T-helper 1 cell treated with Interleukin-12 subunit alpha and Interleukin-12 subunit beta and Interleukin-4 antibody, amounts not matched to agents 30 μg/mL and 1 μg/mL, for 36 hours (primary cell): ENCODE data around the gene TIAM1.

ENCODE experiments used
- H3K27ac Mint-ChIP-seq: one replicate; pipeline ENCODE4 v1.8.0; 2021; ENCODE audit warnings: mild to moderate bottlenecking, mixed read lengths
- H3K27me3 Mint-ChIP-seq: one replicate; pipeline ENCODE4 v1.8.0; 2021; ENCODE audit warnings: low read depth, mixed read lengths
- H3K36me3 Mint-ChIP-seq: one replicate; pipeline ENCODE4 v1.8.0; 2021; ENCODE audit warnings: low read depth, mixed read lengths
- H3K4me1 Mint-ChIP-seq: one replicate; pipeline ENCODE4 v1.8.0; 2021; ENCODE audit warnings: low read depth, mixed read lengths
- H3K4me3 Mint-ChIP-seq: one replicate; pipeline ENCODE4 v1.8.0; 2021; ENCODE audit warnings: mild to moderate bottlenecking, moderate library complexity, mixed read lengths
- H3K9me3 Mint-ChIP-seq: one replicate; pipeline ENCODE4 v1.8.0; 2021; ENCODE audit warnings: mixed read lengths

The TIAM1 gene

GRCh38 chr21:31176080-31176551 is 167.9 kb downstream of the TIAM1 start:
- Mint-ChIP-seq H3K9me3 (no peaks in the 10 kb centered on the region), H3K27ac (peak overlapping the region; percentile 64), H3K4me3 (peak overlapping the region; percentile 19), H3K36me3 (peaks cover 47% of the 10 kb centered on the region), H3K27me3 (no peaks in the 10 kb centered on the region), H3K4me1 (peaks cover 60% of the 10 kb centered on the region)

- Mint-ChIP-seq H3K4me3 (peak overlapping the region; percentile 76), H3K9me3 (no peaks in the 10 kb centered on the region), H3K4me1 (peaks cover 57% of the 10 kb centered on the region), H3K27ac (peak overlapping the region; percentile 80), H3K27me3 (no peaks in the 10 kb centered on the region), H3K36me3 (peaks cover 44% of the 10 kb centered on the region)
These were observed 170.0 kb downstream of the TIAM1 start for GRCh38 chr21:31173881-31174555.

- peaks cover 52% of the 10 kb centered on the region for H3K4me1 Mint-ChIP-seq
- H3K9me3 Mint-ChIP-seq: no peaks in the 10 kb centered on the region
- H3K36me3 Mint-ChIP-seq: peaks cover 43% of the 10 kb centered on the region
- no peaks in the 10 kb centered on the region for H3K27me3 Mint-ChIP-seq
- H3K27ac Mint-ChIP-seq: peak overlapping the region; percentile 3
- H3K4me3 Mint-ChIP-seq: no peak overlapping the region
These were observed 171.7 kb downstream of the TIAM1 start for GRCh38 chr21:31172328-31172727.

- peak overlapping the region; percentile 28 for H3K4me3 Mint-ChIP-seq
- H3K27ac Mint-ChIP-seq: peak overlapping the region; percentile 67
- peaks cover 40% of the 10 kb centered on the region for H3K36me3 Mint-ChIP-seq
- H3K27me3 Mint-ChIP-seq: no peaks in the 10 kb centered on the region
- peaks cover 50% of the 10 kb centered on the region for H3K4me1 Mint-ChIP-seq
- no peaks in the 10 kb centered on the region for H3K9me3 Mint-ChIP-seq
These were observed 179.1 kb downstream of the TIAM1 start for GRCh38 chr21:31164713-31165694.

- H3K4me1 Mint-ChIP-seq: peaks cover 59% of the 10 kb centered on the region
- H3K36me3 Mint-ChIP-seq: peaks cover 40% of the 10 kb centered on the region
- H3K27ac Mint-ChIP-seq: no peak overlapping the region
- H3K4me3 Mint-ChIP-seq: no peak overlapping the region
- H3K27me3 Mint-ChIP-seq: no peaks in the 10 kb centered on the region
- peaks cover under 1% of the 10 kb centered on the region for H3K9me3 Mint-ChIP-seq
These were observed 181.2 kb downstream of the TIAM1 start for GRCh38 chr21:31162827-31163226.

- H3K27me3 Mint-ChIP-seq: no peaks in the 10 kb centered on the region
- peaks cover 56% of the 10 kb centered on the region for H3K4me1 Mint-ChIP-seq
- H3K9me3 Mint-ChIP-seq: peaks cover 6% of the 10 kb centered on the region
- peaks cover 41% of the 10 kb centered on the region for H3K36me3 Mint-ChIP-seq
- no peak overlapping the region for H3K4me3 Mint-ChIP-seq
- H3K27ac Mint-ChIP-seq: no peak overlapping the region
These were observed 181.9 kb downstream of the TIAM1 start for GRCh38 chr21:31162079-31162699.

GRCh38 chr21:31161157-31161556 is 182.9 kb downstream of the TIAM1 start:
- Mint-ChIP-seq H3K36me3 (peaks cover 43% of the 10 kb centered on the region), H3K27me3 (no peaks in the 10 kb centered on the region), H3K4me3 (no peak overlapping the region), H3K4me1 (peaks cover 51% of the 10 kb centered on the region), H3K27ac (peak overlapping the region; percentile 13), H3K9me3 (peaks cover 6% of the 10 kb centered on the region)

- H3K4me3 Mint-ChIP-seq: peak overlapping the region; percentile 55
- H3K27ac Mint-ChIP-seq: peak overlapping the region; percentile 54
- no peaks in the 10 kb centered on the region for H3K27me3 Mint-ChIP-seq
- H3K9me3 Mint-ChIP-seq: peaks cover 11% of the 10 kb centered on the region
- peaks cover 44% of the 10 kb centered on the region for H3K4me1 Mint-ChIP-seq
- H3K36me3 Mint-ChIP-seq: peaks cover 46% of the 10 kb centered on the region
These were observed 184.3 kb downstream of the TIAM1 start for GRCh38 chr21:31159808-31160207.

GRCh38 chr21:31158789-31159581 is 185.1 kb downstream of the TIAM1 start:
- H3K9me3 Mint-ChIP-seq: peaks cover 11% of the 10 kb centered on the region
- peaks cover 45% of the 10 kb centered on the region for H3K4me1 Mint-ChIP-seq
- peaks cover 54% of the 10 kb centered on the region for H3K36me3 Mint-ChIP-seq
- peak overlapping the region; percentile 47 for H3K4me3 Mint-ChIP-seq
- H3K27me3 Mint-ChIP-seq: no peaks in the 10 kb centered on the region
- peak overlapping the region; percentile 74 for H3K27ac Mint-ChIP-seq

- Mint-ChIP-seq H3K4me1 (peaks cover 37% of the 10 kb centered on the region), H3K9me3 (peaks cover 11% of the 10 kb centered on the region), H3K4me3 (no peak overlapping the region), H3K27ac (no peak overlapping the region), H3K36me3 (peaks cover 56% of the 10 kb centered on the region), H3K27me3 (no peaks in the 10 kb centered on the region)
These were observed 186.3 kb downstream of the TIAM1 start for GRCh38 chr21:31157756-31158155.

GRCh38 chr21:31156662-31157061 is 187.4 kb downstream of the TIAM1 start:
- Mint-ChIP-seq H3K36me3 (peaks cover 60% of the 10 kb centered on the region), H3K4me1 (peaks cover 36% of the 10 kb centered on the region), H3K27me3 (no peaks in the 10 kb centered on the region), H3K4me3 (no peak overlapping the region), H3K27ac (no peak overlapping the region), H3K9me3 (peaks cover 11% of the 10 kb centered on the region)

- no peak overlapping the region for H3K27ac Mint-ChIP-seq
- no peak overlapping the region for H3K4me3 Mint-ChIP-seq
- peaks cover 11% of the 10 kb centered on the region for H3K9me3 Mint-ChIP-seq
- no peaks in the 10 kb centered on the region for H3K27me3 Mint-ChIP-seq
- H3K36me3 Mint-ChIP-seq: peaks cover 63% of the 10 kb centered on the region
- H3K4me1 Mint-ChIP-seq: peaks cover 34% of the 10 kb centered on the region
These were observed 187.9 kb downstream of the TIAM1 start for GRCh38 chr21:31156169-31156568.

- Mint-ChIP-seq H3K4me1 (peaks cover 30% of the 10 kb centered on the region), H3K36me3 (peaks cover 80% of the 10 kb centered on the region)
These were observed 192.7 kb downstream of the TIAM1 start for GRCh38 chr21:31151156-31152045.

More at GRCh38 chr21:31151156-31152045, 192.7 kb downstream of the TIAM1 start:
- H3K4me3 Mint-ChIP-seq: no peak overlapping the region
- H3K27ac Mint-ChIP-seq: no peak overlapping the region
- no peaks in the 10 kb centered on the region for H3K27me3 Mint-ChIP-seq
- H3K9me3 Mint-ChIP-seq: peaks cover 4% of the 10 kb centered on the region
